Measurements from ENCODE around the gene SLC4A8.

DNA sequence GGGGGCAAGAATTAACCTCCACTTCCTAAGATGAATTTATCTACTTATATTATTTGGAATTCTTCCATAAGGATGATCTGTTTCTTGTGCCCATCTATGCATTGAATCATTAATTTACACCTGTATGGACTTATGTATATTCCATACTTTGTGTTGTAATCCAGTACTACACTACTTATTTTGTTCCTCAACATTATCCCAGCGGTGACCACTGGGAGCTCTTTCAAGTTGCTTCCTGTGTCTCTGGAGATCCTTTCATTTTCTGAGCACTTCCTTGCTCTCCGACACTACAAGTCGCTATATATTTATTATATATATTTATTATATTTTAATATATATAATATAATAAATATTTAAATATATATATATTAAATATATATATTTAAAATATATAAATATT is 111.5 kb downstream of the SLC4A8 start:
- TF ChIP-seq CTCF (conservative IDR thresholded peaks at IDR 0.05; ENCODE audit: low read length) (no peak), EZH2phosphoT487 (IDR thresholded peaks at IDR 0.05; ENCODE audit: borderline replicate concordance, low read depth, low read length) (no peak)
